ENCODE measurements around the gene ACTR1B.

Gene ACTR1B

DNA sequence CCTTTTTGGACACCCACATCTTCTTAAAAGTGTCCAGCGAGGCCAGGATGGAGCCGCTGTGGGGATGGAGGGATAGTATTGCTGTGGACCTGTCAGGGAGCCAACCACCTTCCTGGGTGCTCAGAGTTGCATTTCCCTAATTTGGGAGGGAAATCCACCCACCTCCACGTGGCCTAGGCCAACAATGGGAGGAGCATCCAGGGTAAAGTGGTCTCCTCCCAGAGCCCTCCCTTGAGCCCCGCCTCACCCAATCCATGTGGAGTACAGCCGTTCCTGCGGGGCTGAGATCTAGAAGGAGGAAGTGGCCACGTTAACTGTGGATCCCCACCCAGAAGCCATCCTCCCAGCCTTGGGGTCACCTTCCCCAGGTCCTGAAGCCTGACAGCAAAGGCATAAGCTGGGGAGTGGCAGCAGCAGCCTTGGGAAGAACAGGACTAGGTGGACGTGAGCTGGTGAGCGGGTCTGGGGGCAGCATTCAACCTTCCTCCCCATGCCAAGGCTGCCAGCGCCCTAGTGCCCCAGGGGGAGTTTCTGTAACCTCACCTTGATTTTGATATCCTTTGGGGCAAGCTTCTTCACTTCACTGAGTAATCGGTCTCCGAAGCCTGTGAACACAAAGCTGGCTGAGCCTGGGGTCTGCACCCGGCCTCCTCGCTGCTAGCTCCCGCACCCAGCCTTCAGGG lies 6.8 kb downstream of the ACTR1B start:
- Histone ChIP-seq H3K27me3 (ENCODE audit: insufficient read depth, low read depth) (no peaks in the 10 kb centered on the region), H2AFZ (ENCODE audit: low read depth) (no peak overlapping the region), H3K79me2 (ENCODE audit: insufficient read depth, low read depth) (peaks cover 13% of the 10 kb centered on the region; the same call in 1 of the 2 replicates), H3K4me1 (ENCODE audit: low read depth, poor library complexity, severe bottlenecking) (peaks cover 5% of the 10 kb centered on the region), H3K36me3 (ENCODE audit: insufficient read depth) (no peaks in the 10 kb centered on the region), H3K27ac (no peak overlapping the region), H4K20me1 (ENCODE audit: insufficient read depth) (no peaks in the 10 kb centered on the region), H3K4me3 (IDR thresholded peaks at IDR 0.05; ENCODE audit: insufficient read depth, low read depth, low read length) (no peak overlapping the region), H3K4me2 (no peak overlapping the region), H3K9ac (no peak overlapping the region)
- TF ChIP-seq, protein P1, sequence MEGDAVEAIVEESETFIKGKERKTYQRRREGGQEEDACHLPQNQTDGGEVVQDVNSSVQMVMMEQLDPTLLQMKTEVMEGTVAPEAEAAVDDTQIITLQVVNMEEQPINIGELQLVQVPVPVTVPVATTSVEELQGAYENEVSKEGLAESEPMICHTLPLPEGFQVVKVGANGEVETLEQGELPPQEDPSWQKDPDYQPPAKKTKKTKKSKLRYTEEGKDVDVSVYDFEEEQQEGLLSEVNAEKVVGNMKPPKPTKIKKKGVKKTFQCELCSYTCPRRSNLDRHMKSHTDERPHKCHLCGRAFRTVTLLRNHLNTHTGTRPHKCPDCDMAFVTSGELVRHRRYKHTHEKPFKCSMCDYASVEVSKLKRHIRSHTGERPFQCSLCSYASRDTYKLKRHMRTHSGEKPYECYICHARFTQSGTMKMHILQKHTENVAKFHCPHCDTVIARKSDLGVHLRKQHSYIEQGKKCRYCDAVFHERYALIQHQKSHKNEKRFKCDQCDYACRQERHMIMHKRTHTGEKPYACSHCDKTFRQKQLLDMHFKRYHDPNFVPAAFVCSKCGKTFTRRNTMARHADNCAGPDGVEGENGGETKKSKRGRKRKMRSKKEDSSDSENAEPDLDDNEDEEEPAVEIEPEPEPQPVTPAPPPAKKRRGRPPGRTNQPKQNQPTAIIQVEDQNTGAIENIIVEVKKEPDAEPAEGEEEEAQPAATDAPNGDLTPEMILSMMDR (conservative IDR thresholded peaks at IDR 0.05; ENCODE audit: low read depth, low read length): no peak

DNA sequence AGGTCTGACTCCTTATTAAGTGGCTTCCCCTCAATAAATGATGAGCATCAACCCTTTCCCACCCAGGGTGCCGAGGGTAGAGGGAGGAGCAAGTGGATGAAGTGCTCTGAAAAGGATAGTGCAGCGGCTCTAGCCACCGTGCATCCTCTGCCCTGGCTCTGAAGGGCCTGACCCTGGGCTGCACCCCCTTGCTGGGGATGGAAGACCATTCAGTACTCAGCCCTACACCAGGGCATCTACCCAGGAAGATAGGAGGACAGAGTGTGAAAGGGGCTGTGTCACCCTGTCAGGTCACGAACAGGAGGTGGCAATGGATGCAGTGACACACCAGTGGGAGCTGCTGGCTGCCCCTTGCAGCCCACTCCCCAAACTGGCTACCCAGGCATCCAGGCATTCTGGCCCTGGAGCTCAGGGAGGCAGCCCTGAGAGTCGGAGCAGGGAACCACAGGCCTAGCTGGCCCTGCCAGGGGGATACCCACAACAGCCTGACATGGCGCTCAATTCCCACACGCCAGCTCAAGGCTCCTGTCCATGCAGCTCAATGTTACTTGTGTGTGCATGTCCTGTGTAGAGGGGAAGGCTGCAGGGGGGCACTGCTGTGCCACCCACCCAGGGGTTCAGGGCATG lies 7.6 kb downstream of the ACTR1B start:
- Histone ChIP-seq H3K4me2 (no peak overlapping the region), H3K79me2 (ENCODE audit: insufficient read depth, low read depth) (peaks cover 5% of the 10 kb centered on the region; the same call in 1 of the 2 replicates), H3K36me3 (ENCODE audit: insufficient read depth) (no peaks in the 10 kb centered on the region), H3K4me3 (IDR thresholded peaks at IDR 0.05; ENCODE audit: insufficient read depth, low read depth, low read length) (no peak overlapping the region), H4K20me1 (ENCODE audit: insufficient read depth) (no peaks in the 10 kb centered on the region), H3K4me1 (ENCODE audit: low read depth, poor library complexity, severe bottlenecking) (no peaks in the 10 kb centered on the region), H3K27me3 (ENCODE audit: insufficient read depth, low read depth) (no peaks in the 10 kb centered on the region), H2AFZ (ENCODE audit: low read depth) (no peak overlapping the region), H3K9ac (no peak overlapping the region), H3K27ac (no peak overlapping the region)
- TF ChIP-seq, protein P1 (conservative IDR thresholded peaks at IDR 0.05; ENCODE audit: low read depth, low read length): no peak

DNA sequence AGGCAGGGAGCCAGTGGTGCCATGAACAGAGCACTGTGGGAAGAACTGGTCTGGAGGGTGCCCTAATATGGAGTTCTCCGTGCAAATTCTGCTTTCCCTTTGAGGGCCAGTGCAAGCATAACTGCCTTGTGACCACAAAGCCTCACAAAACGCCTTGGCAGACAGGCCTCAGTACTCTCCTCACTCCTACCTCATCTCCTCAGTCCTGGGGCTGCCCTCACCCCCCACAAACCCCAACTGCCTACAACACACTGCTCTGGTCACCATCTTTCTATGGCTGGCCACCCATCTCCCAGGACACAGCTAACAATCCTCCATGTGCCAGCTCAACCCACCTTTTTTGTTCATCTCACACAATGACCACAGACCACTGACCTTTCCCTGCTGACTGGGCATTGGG lies 9.1 kb downstream of the ACTR1B start:
- Histone ChIP-seq H3K27ac (no peak overlapping the region), H3K79me2 (ENCODE audit: insufficient read depth, low read depth) (no peaks in the 10 kb centered on the region), H3K36me3 (ENCODE audit: insufficient read depth) (no peaks in the 10 kb centered on the region), H3K9ac (no peak overlapping the region), H3K4me2 (no peak overlapping the region), H3K27me3 (ENCODE audit: insufficient read depth, low read depth) (no peaks in the 10 kb centered on the region), H3K4me3 (IDR thresholded peaks at IDR 0.05; ENCODE audit: insufficient read depth, low read depth, low read length) (no peak overlapping the region), H2AFZ (ENCODE audit: low read depth) (no peak overlapping the region), H3K4me1 (ENCODE audit: low read depth, poor library complexity, severe bottlenecking) (no peaks in the 10 kb centered on the region), H4K20me1 (ENCODE audit: insufficient read depth) (no peaks in the 10 kb centered on the region)
- TF ChIP-seq, protein P1 (conservative IDR thresholded peaks at IDR 0.05; ENCODE audit: low read depth, low read length): no peak

DNA sequence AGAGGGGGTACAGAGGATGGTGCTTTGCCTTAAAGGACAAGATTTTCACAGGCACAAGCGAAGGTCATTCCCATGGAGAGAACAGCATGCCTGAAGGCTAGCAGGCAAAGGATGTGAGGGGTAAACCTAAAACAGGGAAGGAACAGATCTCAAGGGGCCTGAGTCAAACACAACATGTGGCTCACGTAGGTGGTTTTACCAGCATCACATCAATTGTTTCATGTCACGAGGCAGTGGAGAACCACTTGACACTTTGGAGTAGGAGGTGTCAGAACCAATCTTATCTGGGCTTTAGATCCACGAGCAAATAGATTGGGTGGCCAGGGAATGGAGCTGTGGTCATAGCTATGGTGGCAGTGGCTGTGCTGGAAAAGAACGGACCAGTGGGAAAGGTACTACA lies 9.5 kb downstream of the ACTR1B start:
- Histone ChIP-seq H2AFZ (ENCODE audit: low read depth) (no peak overlapping the region), H4K20me1 (ENCODE audit: insufficient read depth) (no peaks in the 10 kb centered on the region), H3K4me3 (IDR thresholded peaks at IDR 0.05; ENCODE audit: insufficient read depth, low read depth, low read length) (no peak overlapping the region), H3K27me3 (ENCODE audit: insufficient read depth, low read depth) (no peaks in the 10 kb centered on the region), H3K4me1 (ENCODE audit: low read depth, poor library complexity, severe bottlenecking) (no peaks in the 10 kb centered on the region), H3K27ac (no peak overlapping the region), H3K9ac (no peak overlapping the region), H3K4me2 (no peak overlapping the region), H3K79me2 (ENCODE audit: insufficient read depth, low read depth) (no peaks in the 10 kb centered on the region), H3K36me3 (ENCODE audit: insufficient read depth) (no peaks in the 10 kb centered on the region)
- TF ChIP-seq, protein P1 (conservative IDR thresholded peaks at IDR 0.05; ENCODE audit: low read depth, low read length): no peak
